Peyer's patch (tissue), 4 donors: ENCODE results near the gene FNIP2. TPM values are rescaled to one million over a fixed set of nuclear protein-coding genes. Genes with fewer than 3 reads are reported as not detected.

Experiments used
- DNase-seq, 3 donors: peaks; one replicate each; pipeline ENCODE4 v3.0.0-alpha.2; 2017 to 2019
- H3K27ac ChIP-seq, 4 donors: fragments of 200-600 bp; sonication (generic); one replicate each; pipeline ENCODE4 v1.5.1; 2016 to 2019
- H3K27me3 ChIP-seq, 2 donors: fragments of 200-600 bp; sonication (generic); one replicate each; pipeline ENCODE4 v1.5.1; 2019
- H3K36me3 ChIP-seq, 3 donors: fragments of 200-600 bp; sonication (generic); one replicate each; pipeline ENCODE4 v1.5.1; 2016 to 2019
- H3K4me1 ChIP-seq, 4 donors: fragments of 200-600 bp; sonication (generic); one replicate each; pipeline ENCODE4 v1.5.1; 2016 to 2019
- H3K4me3 ChIP-seq, 4 donors: fragments of 200-600 bp; sonication (generic); 1 replicate in 3 of 4; 2 replicates in 1 of 4; pipeline ENCODE4 v1.5.1; 2016 to 2019; ENCODE audit warnings: mild to moderate bottlenecking in 1 of 4
- H3K9me3 ChIP-seq, 4 donors: fragments of 200-600 bp; sonication (generic); one replicate each; pipeline ENCODE4 v1.5.1; 2016 to 2019; ENCODE audit warnings: mild to moderate bottlenecking in 1 of 4
- POLR2A ChIP-seq, 2 donors: fragments of 450-650 bp; IDR thresholded peaks; one replicate each; pipeline ENCODE4 v1.5.1; 2017; ENCODE audit warnings: antibody characterized with exemption in 2 of 2, mild to moderate bottlenecking in 2 of 2, moderate library complexity in 2 of 2
- total RNA-seq, 4 donors: library from RNA; depleted of rRNA; stranded (reverse); fragments of >200 nt; gene quantifications; one replicate each; pipeline ENCODE4 v1.1.0, GENCODE V29; 2016
- TF ChIP-seq, protein P1 (sequence below), 6 experiments: fragments of 450-650 bp in 4 of 6; fragments of 200-600 bp in 2 of 6; sonication (generic) in 1 of 6; IDR thresholded peaks; one replicate each; pipeline ENCODE4 v1.5.1; 2017 to 2019; ENCODE audit warnings: antibody characterized with exemption in 6 of 6, mild to moderate bottlenecking in 3 of 6, moderate library complexity in 1 of 6

The FNIP2 gene
- total RNA-seq, 4 donors from 2014 or later = 31.9 to 40.8 (median 38.6) TPM

GRCh38 chr4:158849681-158850080, 80.9 kb downstream of the FNIP2 start:
- H3K36me3 ChIP-seq = no peaks in the 10 kb centered on the region
- no peak for TF ChIP-seq POLR2A (IDR thresholded peaks at IDR 0.05)
- TF ChIP-seq, protein P1, sequence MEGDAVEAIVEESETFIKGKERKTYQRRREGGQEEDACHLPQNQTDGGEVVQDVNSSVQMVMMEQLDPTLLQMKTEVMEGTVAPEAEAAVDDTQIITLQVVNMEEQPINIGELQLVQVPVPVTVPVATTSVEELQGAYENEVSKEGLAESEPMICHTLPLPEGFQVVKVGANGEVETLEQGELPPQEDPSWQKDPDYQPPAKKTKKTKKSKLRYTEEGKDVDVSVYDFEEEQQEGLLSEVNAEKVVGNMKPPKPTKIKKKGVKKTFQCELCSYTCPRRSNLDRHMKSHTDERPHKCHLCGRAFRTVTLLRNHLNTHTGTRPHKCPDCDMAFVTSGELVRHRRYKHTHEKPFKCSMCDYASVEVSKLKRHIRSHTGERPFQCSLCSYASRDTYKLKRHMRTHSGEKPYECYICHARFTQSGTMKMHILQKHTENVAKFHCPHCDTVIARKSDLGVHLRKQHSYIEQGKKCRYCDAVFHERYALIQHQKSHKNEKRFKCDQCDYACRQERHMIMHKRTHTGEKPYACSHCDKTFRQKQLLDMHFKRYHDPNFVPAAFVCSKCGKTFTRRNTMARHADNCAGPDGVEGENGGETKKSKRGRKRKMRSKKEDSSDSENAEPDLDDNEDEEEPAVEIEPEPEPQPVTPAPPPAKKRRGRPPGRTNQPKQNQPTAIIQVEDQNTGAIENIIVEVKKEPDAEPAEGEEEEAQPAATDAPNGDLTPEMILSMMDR (IDR thresholded peaks at IDR 0.05) = no peak
- H3K27ac ChIP-seq = no peak overlapping the region
- H3K4me1 ChIP-seq = no peaks in the 10 kb centered on the region
- no peaks in the 10 kb centered on the region for H3K27me3 ChIP-seq
- H3K9me3 ChIP-seq = no peaks in the 10 kb centered on the region
- DNase-seq = no peak
- no peak overlapping the region for H3K4me3 ChIP-seq

DNA sequence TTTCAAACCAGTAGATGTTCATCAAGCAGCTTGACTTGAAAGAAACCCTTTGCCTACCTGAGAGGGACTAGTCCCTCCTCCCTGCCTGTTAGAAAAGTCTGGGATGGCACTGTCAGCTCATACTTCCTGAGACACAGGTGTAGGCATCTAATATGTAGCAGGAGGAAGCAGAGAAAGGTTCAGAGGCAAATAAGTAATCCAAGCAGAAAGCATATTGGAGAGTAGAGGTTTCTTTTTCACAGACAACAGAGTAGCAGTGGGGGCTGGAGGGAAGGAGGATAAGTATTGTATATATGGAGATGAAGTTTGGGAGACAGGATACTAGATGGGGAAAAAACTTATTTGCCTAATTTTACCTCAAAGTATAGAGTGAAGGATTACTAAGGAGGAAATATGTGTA, 81.5 kb downstream of the FNIP2 start:
- H3K4me1 ChIP-seq = no peaks in the 10 kb centered on the region

GRCh38 chr4:158850800-158851644, 82.2 kb downstream of the FNIP2 start:
- Histone ChIP-seq H3K4me3 (no peak overlapping the region), H3K9me3 (no peaks in the 10 kb centered on the region), H3K27me3 (no peaks in the 10 kb centered on the region), H3K36me3 (no peaks in the 10 kb centered on the region), H3K4me1 (no peaks in the 10 kb centered on the region), H3K27ac (no peak overlapping the region)
- no peak for TF ChIP-seq POLR2A (IDR thresholded peaks at IDR 0.05)
- TF ChIP-seq, protein P1 (IDR thresholded peaks at IDR 0.05) = peak; percentile 29 to 79 (median 70)
- DNase-seq = no peak

More for the DNA sequence above, 81.5 kb downstream of the FNIP2 start:
- Histone ChIP-seq H3K27me3 (no peaks in the 10 kb centered on the region), H3K9me3 (no peaks in the 10 kb centered on the region), H3K27ac (no peak overlapping the region), H3K36me3 (no peaks in the 10 kb centered on the region), H3K4me3 (no peak overlapping the region)
- TF ChIP-seq POLR2A (IDR thresholded peaks at IDR 0.05) = no peak
- TF ChIP-seq, protein P1 (IDR thresholded peaks at IDR 0.05) = no peak
- no peak for DNase-seq

- Histone ChIP-seq H3K27me3 (no peaks in the 10 kb centered on the region), H3K4me3 (no peak overlapping the region), H3K4me1 (no peaks in the 10 kb centered on the region), H3K27ac (no peak overlapping the region), H3K9me3 (no peaks in the 10 kb centered on the region), H3K36me3 (no peaks in the 10 kb centered on the region)
- DNase-seq = no peak
- TF ChIP-seq, protein P1 (IDR thresholded peaks at IDR 0.05) = no peak
- no peak for TF ChIP-seq POLR2A (IDR thresholded peaks at IDR 0.05)
Measured at GRCh38 chr4:158854236-158854635, 85.4 kb downstream of the FNIP2 start.

- H3K9me3 ChIP-seq = no peaks in the 10 kb centered on the region
- DNase-seq = no peak
- H3K4me3 ChIP-seq = no peak overlapping the region
- H3K4me1 ChIP-seq = no peaks in the 10 kb centered on the region
- TF ChIP-seq POLR2A (IDR thresholded peaks at IDR 0.05) = no peak
- TF ChIP-seq, protein P1 (IDR thresholded peaks at IDR 0.05) = peak in 5 of 6 experiments; percentile 36 to 79 (median 76)
- no peaks in the 10 kb centered on the region for H3K27me3 ChIP-seq
- peaks cover 0 to 7% (median 0%) of the 10 kb centered on the region in 3 donors for H3K36me3 ChIP-seq
- H3K27ac ChIP-seq = no peak overlapping the region
Measured at GRCh38 chr4:158856852-158857251, 88.0 kb downstream of the FNIP2 start.
